NCI-H2227 treated with DMSO at 0.1 percent for 48 hours (cell line): ENCODE results near the gene TBC1D20.
"Not testable (repeated sequence)": the region's sequence is repeated elsewhere in the genome, so short reads cannot be mapped to it uniquely, and the experiment has no call there.

Experiments used
- DNase-seq: peaks from one replicate; lab custom pipeline; 2025; lab: John Stamatoyannopoulos, UW

TBC1D20 gene

GRCh38 chr20:401682-402495, 60.4 kb downstream of the TBC1D20 start:
- no peak for DNase-seq

- no peak for DNase-seq
Measured at GRCh38 chr20:400454-401275, 61.7 kb downstream of the TBC1D20 start.

- no peak for DNase-seq
Measured at GRCh38 chr20:400128-400453, 62.2 kb downstream of the TBC1D20 start.

GRCh38 chr20:399182-399707, 63.1 kb downstream of the TBC1D20 start:
- no peak for DNase-seq

- no peak for DNase-seq
Measured at GRCh38 chr20:397432-398237, 64.7 kb downstream of the TBC1D20 start.

GRCh38 chr20:396619-397431, 65.5 kb downstream of the TBC1D20 start:
- DNase-seq, result no peak

GRCh38 chr20:396252-396618, 66.1 kb downstream of the TBC1D20 start:
- no peak for DNase-seq

GRCh38 chr20:393296-393695, 69.0 kb downstream of the TBC1D20 start:
- not testable (repeated sequence) for DNase-seq

GRCh38 chr20:391041-391711, 71.2 kb downstream of the TBC1D20 start:
- DNase-seq, result no peak

- no peak for DNase-seq
Measured at GRCh38 chr20:389220-389619, 73.1 kb downstream of the TBC1D20 start.

GRCh38 chr20:388034-388994, 74.0 kb downstream of the TBC1D20 start:
- no peak for DNase-seq

GRCh38 chr20:387520-387919, 74.8 kb downstream of the TBC1D20 start:
- no peak for DNase-seq

- not testable (repeated sequence) for DNase-seq
Measured at GRCh38 chr20:386634-387033, 75.7 kb downstream of the TBC1D20 start.
